H1 (cell line): Measurements from ENCODE around the gene MIS18BP1. TPM values are rescaled to one million over a fixed set of nuclear protein-coding genes. Genes with fewer than 3 reads are reported as not detected.

Experiments used
- CTCF ChIA-PET: fragments of 300-600 bp; sonication (Branson Sonifier 250); formaldehyde crosslinking; loops from one replicate; lab custom pipeline; 2021; ENCODE audit not compliant: partially characterized antibody; lab: Charles Lee
- POLR2A ChIA-PET: fragments of 300-600 bp; sonication (Branson Sonifier 250); formaldehyde crosslinking; loops from one replicate; lab custom pipeline; 2021; ENCODE audit warnings: inconsistent platforms; ENCODE audit not compliant: partially characterized antibody; lab: Charles Lee
- DNase-seq, 2 experiments: peaks; one replicate each; pipeline versions ENCODE4 v3.0.0 to v3.0.0-alpha.2; 2010 to 2022; ENCODE audit warnings: low spot score in 2 of 2, low read depth in 1 of 2, mixed read lengths in 1 of 2
- FAIRE-seq: peaks from 2 replicates; lab custom pipeline; 2011; peaks lifted over from hg19 to GRCh38; lab: Jason Lieb, UNC
- H2AFZ ChIP-seq: 2 replicates; pipeline ENCODE4 v1.8.1; 2012; ENCODE audit warnings: low read length, inconsistent platforms
- H2AK5ac ChIP-seq: 2 replicates; pipeline ENCODE4 v1.6.1; 2013; ENCODE audit warnings: low read depth, low read length
- H2BK120ac ChIP-seq: replicated peaks from 2 replicates; pipeline ENCODE3; 2013; ENCODE audit warnings: low read depth, low read length, inconsistent platforms
- H2BK12ac ChIP-seq: 2 replicates; pipeline ENCODE4 v1.6.1; 2013; ENCODE audit warnings: low read depth, low read length
- H2BK15ac ChIP-seq: 2 replicates; pipeline ENCODE4 v1.6.1; 2013; ENCODE audit warnings: low read length
- H2BK20ac ChIP-seq: 2 replicates; pipeline ENCODE4 v1.6.1; 2013; ENCODE audit warnings: low read length
- H2BK5ac ChIP-seq: 2 replicates; pipeline ENCODE4 v1.6.1; 2013; ENCODE audit warnings: low read depth, low read length
- H3K14ac ChIP-seq: 2 replicates; pipeline ENCODE4 v1.6.1; 2013; ENCODE audit warnings: inconsistent platforms; ENCODE audit not compliant: insufficient read length
- H3K18ac ChIP-seq: 2 replicates; pipeline ENCODE4 v1.6.1; 2013; ENCODE audit warnings: low read length; ENCODE audit errors: extremely low read depth
- H3K23ac ChIP-seq: 2 replicates; pipeline ENCODE4 v1.6.1; 2013; ENCODE audit warnings: inconsistent platforms; ENCODE audit not compliant: insufficient read length
- H3K23me2 ChIP-seq: 2 replicates; pipeline ENCODE4 v1.6.1; 2013; ENCODE audit warnings: low read depth, low read length
- H3K27ac ChIP-seq: 2 replicates; pipeline ENCODE4 v1.6.1; 2011; ENCODE audit warnings: low read depth, low read length, inconsistent platforms
- H3K27me3 ChIP-seq, 4 experiments: replicated peaks in 1 of 4; 1 replicate in 1 of 4; 2 replicates in 3 of 4; pipeline versions ENCODE4 v1.6.1 to v1.8.1; 2011 to 2013; ENCODE audit warnings: low read length in 3 of 4, mild to moderate bottlenecking in 3 of 4, inconsistent platforms in 2 of 4, mixed read lengths in 2 of 4, moderate library complexity in 1 of 4; ENCODE audit not compliant: control insufficient read depth in 3 of 4, insufficient read depth in 3 of 4; ENCODE audit errors: extremely low read depth in 1 of 4
- H3K36me3 ChIP-seq, 4 experiments: 2 replicates each; pipeline versions ENCODE4 v1.6.1 to v1.8.1; 2011 to 2013; ENCODE audit warnings: mild to moderate bottlenecking in 4 of 4, low read length in 3 of 4, moderate library complexity in 2 of 4, control low read depth in 1 of 4, inconsistent platforms in 1 of 4; ENCODE audit not compliant: insufficient read depth in 4 of 4, control insufficient read depth in 2 of 4
- H3K4ac ChIP-seq: replicated peaks from 2 replicates; pipeline ENCODE3; 2013; ENCODE audit warnings: low read length, low read depth, mixed read lengths, inconsistent platforms; ENCODE audit not compliant: insufficient read length
- H3K4me1 ChIP-seq, 4 experiments: replicated peaks in 1 of 4; 1 replicate in 1 of 4; 2 replicates in 3 of 4; pipeline versions ENCODE4 v1.6.1 to v1.8.1; 2011 to 2013; ENCODE audit warnings: low read length in 3 of 4, inconsistent platforms in 2 of 4, mixed read lengths in 1 of 4; ENCODE audit not compliant: insufficient read depth in 4 of 4, control insufficient read depth in 3 of 4
- H3K4me2 ChIP-seq, 2 experiments: 2 replicates each; pipeline versions ENCODE4 v1.6.1 to v1.8.1; 2011 to 2013; ENCODE audit warnings: low read depth in 2 of 2, low read length in 2 of 2, control low read depth in 1 of 2, inconsistent platforms in 1 of 2, mild to moderate bottlenecking in 1 of 2; ENCODE audit not compliant: insufficient read depth in 1 of 2
- H3K4me3 ChIP-seq, 4 experiments: fragments of 200-600, 300-600 bp in 1 of 4; sonication (generic), shearing (Covaris generic), sonication (Bioruptor Twin) in 1 of 4; 2 replicates each; pipeline versions ENCODE4 v1.5.1 to v1.8.1; 2011 to 2016; ENCODE audit warnings: low read length in 4 of 4, low read depth in 3 of 4, control low read depth in 2 of 4, inconsistent platforms in 2 of 4, mild to moderate bottlenecking in 2 of 4, mixed read lengths in 1 of 4, moderate library complexity in 1 of 4; ENCODE audit not compliant: insufficient read depth in 2 of 4; ENCODE audit errors: extremely low read depth in 1 of 4
- H3K56ac ChIP-seq: replicated peaks from 2 replicates; pipeline ENCODE3; 2013; ENCODE audit warnings: low read depth, mild to moderate bottlenecking, mixed read lengths, low read length, inconsistent platforms; ENCODE audit not compliant: insufficient read length
- H3K79me1 ChIP-seq: 2 replicates; pipeline ENCODE4 v1.6.1; 2013; ENCODE audit warnings: low read depth, low read length, control low read depth
- H3K79me2 ChIP-seq, 2 experiments: 2 replicates each; pipeline versions ENCODE4 v1.6.1 to v1.8.1; 2012 to 2013; ENCODE audit warnings: low read length in 2 of 2, mild to moderate bottlenecking in 2 of 2, inconsistent platforms in 1 of 2; ENCODE audit not compliant: insufficient read depth in 2 of 2, control insufficient read depth in 1 of 2
- H3K9ac ChIP-seq, 4 experiments: replicated peaks in 1 of 4; 1 replicate in 1 of 4; 2 replicates in 3 of 4; pipeline versions ENCODE4 v1.6.1 to v1.8.1; 2011 to 2013; ENCODE audit warnings: low read depth in 3 of 4, low read length in 3 of 4, control low read depth in 2 of 4, mild to moderate bottlenecking in 2 of 4, moderate library complexity in 2 of 4, inconsistent platforms in 1 of 4; ENCODE audit errors: extremely low read depth in 1 of 4
- H3K9me3 ChIP-seq, 2 experiments: 2 replicates each; pipeline versions ENCODE4 v1.6.1 to v1.8.1; 2012 to 2013; ENCODE audit warnings: mild to moderate bottlenecking in 2 of 2, moderate library complexity in 2 of 2, control low read depth in 1 of 2, inconsistent platforms in 1 of 2, low read depth in 1 of 2, low read length in 1 of 2, mixed read lengths in 1 of 2; ENCODE audit not compliant: insufficient read depth in 2 of 2
- H4K20me1 ChIP-seq, 2 experiments: replicated peaks in 1 of 2; 2 replicates each; pipeline versions ENCODE3 to v1.8.1; 2011 to 2013; ENCODE audit warnings: inconsistent platforms in 2 of 2, low read length in 2 of 2, mild to moderate bottlenecking in 1 of 2; ENCODE audit not compliant: insufficient read depth in 2 of 2, control insufficient read depth in 1 of 2
- H4K5ac ChIP-seq: 2 replicates; pipeline ENCODE4 v1.6.1; 2013; ENCODE audit warnings: low read length, low read depth, mixed read lengths, inconsistent platforms; ENCODE audit not compliant: insufficient read length
- H4K8ac ChIP-seq: 2 replicates; pipeline ENCODE4 v1.8.0; 2013; ENCODE audit warnings: mild to moderate bottlenecking, moderate library complexity, low read length, inconsistent platforms; ENCODE audit not compliant: insufficient read depth; ENCODE audit errors: extremely low read depth
- H4K91ac ChIP-seq: replicated peaks from 2 replicates; pipeline ENCODE3; 2013; ENCODE audit warnings: low read length, mixed read lengths, inconsistent platforms; ENCODE audit not compliant: insufficient read length
- BACH1 ChIP-seq: IDR thresholded peaks from 2 replicates; pipeline ENCODE4 v1.6.1; 2012; ENCODE audit warnings: low read length, improper control_type of control experiment
- CREB1 ChIP-seq: IDR thresholded peaks from 2 replicates; pipeline ENCODE4 v1.6.1; 2012; ENCODE audit warnings: inconsistent platforms
- NANOG ChIP-seq: IDR thresholded peaks from 2 replicates; pipeline ENCODE4 v1.6.1; 2011; ENCODE audit warnings: low read length, low read depth, mild to moderate bottlenecking, inconsistent platforms; ENCODE audit not compliant: insufficient read depth, poor library complexity, severe bottlenecking
- RXRA ChIP-seq: IDR thresholded peaks from 2 replicates; pipeline ENCODE4 v1.6.1; 2011; ENCODE audit warnings: low read depth, mild to moderate bottlenecking, low read length, moderate library complexity; ENCODE audit not compliant: insufficient read depth
- SRF ChIP-seq: IDR thresholded peaks from 2 replicates; pipeline ENCODE4 v1.6.1; 2011; ENCODE audit warnings: mild to moderate bottlenecking, low read depth, low read length, moderate library complexity
- TBP ChIP-seq: IDR thresholded peaks from 2 replicates; pipeline ENCODE4 v1.6.1; 2011; ENCODE audit warnings: low read depth, low read length, improper control_type of control experiment
- WGBS, 2 experiments: shearing (Covaris generic) in 1 of 2; methylation state at CpG; one replicate each; pipeline versions ENCODE4 v1.1.6 to v1.1.7; 2013 to 2015; ENCODE audit warnings: low lambda C conversion rate in 2 of 2, mixed read lengths in 2 of 2, inconsistent platforms in 1 of 2, low coverage in 1 of 2, missing lambda C conversion rate in 1 of 2; ENCODE audit not compliant: insufficient replicate concordance in 2 of 2, insufficient coverage in 1 of 2, insufficient read length in 1 of 2; ENCODE audit errors: extremely low coverage in 1 of 2, missing lambda C conversion rate in 1 of 2; 5-methylcytosine and 5-hydroxymethylcytosine counted together
- polyA plus RNA-seq, 7 experiments: library from polyadenylated mRNA; depleted of rRNA in 3 of 7; stranded (reverse) in 5 of 7; unstranded in 2 of 7; fragments of >200 nt in 5 of 7; fragments of 200-250 nt in 2 of 7; gene quantifications; 1 replicate in 5 of 7; 2 replicates in 1 of 7; 4 replicates in 1 of 7; pipeline versions ENCODE4 v1.2.1 to v1.2.3, GENCODE V29; 2011 to 2013; ENCODE audit warnings: missing spikeins in 2 of 7, mixed read lengths in 2 of 7
- total RNA-seq: library from RNA; stranded (reverse); fragmentation: NEBNext Ultra II Directional; extraction: Animal tissue kit (Norgen Biotek cat#: 25700); gene quantifications from 2 replicates; pipeline ENCODE4 v1.2.1, GENCODE V29; 2021
- TF ChIP-seq, protein P1 (sequence below): IDR thresholded peaks from 2 replicates; pipeline ENCODE4 v1.6.1; 2012; ENCODE audit warnings: inconsistent platforms

Gene MIS18BP1
- total and polyA plus RNA-seq, 2 of the 8 experiments (the other 6 are each of a cell fraction or from before 2014, with no cell fraction given), result 12.8 to 80.5 TPM

DNA sequence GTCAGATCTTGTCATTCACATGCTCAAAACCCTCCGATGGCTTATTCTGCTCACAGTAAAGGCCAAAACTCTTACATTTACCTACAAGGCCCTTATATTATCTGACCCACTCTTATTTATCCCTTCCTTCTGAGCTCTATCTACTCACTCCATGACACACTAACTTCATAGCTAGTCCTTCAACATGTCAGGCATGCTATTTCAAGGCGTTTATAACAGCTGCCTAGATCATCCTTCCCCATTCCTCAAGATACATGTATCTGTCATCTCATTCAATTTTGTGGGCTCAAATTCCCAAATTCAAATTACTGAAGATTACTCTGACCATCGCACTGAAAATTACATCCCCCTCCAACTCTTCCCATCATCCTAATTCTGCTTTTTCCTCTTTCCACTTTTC lies 6.9 kb downstream of the MIS18BP1 start:
- no peak for FAIRE-seq
- H3K4me3 ChIP-seq, result no peak overlapping the region
- H4K91ac ChIP-seq, result no peak overlapping the region
- H3K79me1 ChIP-seq, result peaks cover 7% of the 10 kb centered on the region
- H3K18ac ChIP-seq, result no peak overlapping the region
- H2BK120ac ChIP-seq, result no peak overlapping the region
- no peak overlapping the region for H3K23ac ChIP-seq
- H3K4me1 ChIP-seq, result peaks cover 0 to 3% (median 0%) of the 10 kb centered on the region in 4 experiments; a peak in 2 of 7 replicates
- H2BK15ac ChIP-seq, result no peak overlapping the region
- no peak overlapping the region for H3K14ac ChIP-seq
- TF ChIP-seq, protein P1, sequence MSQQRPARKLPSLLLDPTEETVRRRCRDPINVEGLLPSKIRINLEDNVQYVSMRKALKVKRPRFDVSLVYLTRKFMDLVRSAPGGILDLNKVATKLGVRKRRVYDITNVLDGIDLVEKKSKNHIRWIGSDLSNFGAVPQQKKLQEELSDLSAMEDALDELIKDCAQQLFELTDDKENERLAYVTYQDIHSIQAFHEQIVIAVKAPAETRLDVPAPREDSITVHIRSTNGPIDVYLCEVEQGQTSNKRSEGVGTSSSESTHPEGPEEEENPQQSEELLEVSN, result no peak
- TF ChIP-seq NANOG (no peak), TBP (no peak), SRF (no peak), RXRA (no peak), BACH1 (no peak), CREB1 (no peak)
- TF ChIP-seq, all 59 proteins: peak for 0
- H2AFZ ChIP-seq, result no peak overlapping the region
- H3K4me2 ChIP-seq, result no peak overlapping the region
- no peak overlapping the region for H4K8ac ChIP-seq
- H3K79me2 ChIP-seq, result peaks cover 39 to 100% of the 10 kb centered on the region in 2 experiments
- no peak overlapping the region for H3K56ac ChIP-seq
- no peak for DNase-seq
- H2BK20ac ChIP-seq, result no peak overlapping the region
- H4K20me1 ChIP-seq, result peaks cover 5 to 6% of the 10 kb centered on the region in 2 experiments
- POLR2A ChIA-PET, result interaction anchor here (1.0 kb wide), 1 partner anchor 22 kb away, joined by 4 read pairs; no protein-coding TSS in a partner anchor
- no peak overlapping the region for H2BK12ac ChIP-seq
- no peaks in the 10 kb centered on the region for H3K23me2 ChIP-seq
- H2BK5ac ChIP-seq, result no peak overlapping the region
- H3K4ac ChIP-seq, result no peak overlapping the region
- H4K5ac ChIP-seq, result no peak overlapping the region
- peaks cover 0 to 9% (median 0%) of the 10 kb centered on the region in 4 experiments; a peak in 1 of 8 replicates for H3K36me3 ChIP-seq
- H3K9me3 ChIP-seq, result no peaks in the 10 kb centered on the region
- H3K27ac ChIP-seq, result no peak overlapping the region
- 87 to 100% methylated on average over 1 to 3 of the region's 3 CpGs for WGBS, 2 experiments
- no peaks in the 10 kb centered on the region for H3K27me3 ChIP-seq
- CTCF ChIA-PET, result interaction anchor here (0.7 to 1.0 kb wide), 2 partner anchors 24 to 53 kb away, joined by 3 read pairs; no protein-coding TSS in a partner anchor
- H3K9ac ChIP-seq, result no peak overlapping the region
- no peak overlapping the region for H2AK5ac ChIP-seq
